ENCODE data around the gene PRR15L. TPM values are rescaled to one million over a fixed set of nuclear protein-coding genes. Genes with fewer than 3 reads are reported as not detected.

Gene PRR15L, protein sequence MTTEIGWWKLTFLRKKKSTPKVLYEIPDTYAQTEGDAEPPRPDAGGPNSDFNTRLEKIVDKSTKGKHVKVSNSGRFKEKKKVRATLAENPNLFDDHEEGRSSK
- not detected in 2 replicates for total RNA-seq

DNA sequence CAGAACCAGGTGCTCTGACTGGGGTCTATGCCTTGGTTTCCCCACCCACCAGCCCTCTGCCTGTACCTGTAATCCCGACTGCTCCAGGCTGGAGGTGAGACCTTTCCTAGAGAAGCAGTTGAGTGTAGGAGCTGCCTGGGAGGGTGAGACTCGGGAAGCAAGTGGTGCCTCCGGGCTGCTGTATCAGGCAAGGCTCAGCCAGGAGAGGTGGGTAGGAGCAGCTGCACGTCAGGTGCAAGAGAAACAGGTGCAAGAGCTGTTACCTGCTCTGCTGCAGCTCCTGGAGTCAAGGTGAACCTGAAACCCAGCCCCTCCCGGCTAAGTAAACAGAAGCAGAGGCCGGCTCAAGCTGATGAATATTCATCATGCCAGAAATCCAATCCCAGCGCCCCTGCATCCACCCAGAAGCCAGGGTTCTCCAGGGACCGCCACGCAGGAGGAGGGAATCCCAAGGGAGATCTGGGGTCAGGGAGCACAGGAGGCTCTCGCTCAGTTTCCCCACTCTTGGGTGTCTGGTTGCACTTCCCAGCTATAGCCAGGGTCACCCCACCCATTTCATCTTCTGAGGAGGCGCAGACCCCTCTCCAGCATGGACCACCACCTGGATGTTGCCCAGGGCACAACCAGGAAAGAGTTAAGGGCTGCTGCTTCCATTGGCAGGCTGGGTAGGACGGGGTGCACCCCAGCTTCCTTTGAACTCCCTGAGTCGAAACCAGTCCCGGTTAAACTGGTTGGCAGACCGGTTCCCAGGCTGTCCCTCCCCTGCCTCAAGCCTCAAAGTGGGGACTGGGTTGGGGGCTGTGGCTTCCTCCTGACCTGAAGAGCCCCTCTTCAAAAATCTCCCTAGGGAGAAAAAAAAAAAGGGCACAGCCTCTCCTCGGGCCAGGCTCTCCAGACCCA is at the start of gene PRR15L:
TSS of gene PRR15L (minus strand) at position 293 of the 900 bp plus-strand sequence. CDS start 4,649 bp downstream, outside the sequence.

DNA sequence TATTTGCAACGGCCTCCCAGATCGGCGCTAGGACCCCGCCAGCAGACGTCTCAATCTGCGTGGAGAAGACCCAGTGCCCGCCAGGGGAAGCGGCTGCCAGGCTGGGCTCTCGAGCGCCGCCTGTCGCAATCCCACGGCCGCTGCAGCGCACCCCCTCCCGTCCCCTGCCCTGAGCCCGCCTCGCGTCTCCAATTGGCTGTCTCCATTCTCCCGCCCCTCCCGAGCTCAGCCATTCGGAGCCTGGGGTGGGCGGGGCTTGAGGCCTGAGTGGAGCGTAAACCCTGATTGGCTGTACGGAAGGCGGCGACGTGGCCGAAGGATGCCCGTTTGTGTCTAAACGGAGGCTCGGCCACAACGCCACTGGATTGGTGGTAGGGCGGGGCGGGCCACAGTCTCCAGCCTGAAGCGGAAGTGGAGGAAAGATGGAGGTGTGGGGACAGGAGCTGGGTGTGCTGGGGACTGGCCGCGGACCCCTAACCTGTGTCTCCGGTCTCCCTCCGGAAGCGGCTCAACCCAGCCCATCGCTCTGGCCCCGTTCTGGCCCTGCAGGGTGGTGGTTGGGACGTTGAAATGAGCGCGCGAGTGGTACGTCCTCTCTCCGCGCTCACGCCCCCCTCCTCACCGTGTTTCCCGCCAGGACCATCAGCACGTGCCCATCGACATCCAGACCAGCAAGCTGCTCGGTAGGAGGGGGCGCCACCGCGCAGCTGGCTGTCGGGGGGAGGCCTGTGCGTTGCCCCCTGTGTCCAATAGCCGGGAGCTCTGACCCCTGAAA is 13.2 kb upstream of the PRR15L start, which contains the start of gene CDK5RAP3:
TSS of gene CDK5RAP3 (plus strand) at position 389 of the 775 bp plus-strand sequence. CDS start at position 423, 34 bp downstream.

DNA sequence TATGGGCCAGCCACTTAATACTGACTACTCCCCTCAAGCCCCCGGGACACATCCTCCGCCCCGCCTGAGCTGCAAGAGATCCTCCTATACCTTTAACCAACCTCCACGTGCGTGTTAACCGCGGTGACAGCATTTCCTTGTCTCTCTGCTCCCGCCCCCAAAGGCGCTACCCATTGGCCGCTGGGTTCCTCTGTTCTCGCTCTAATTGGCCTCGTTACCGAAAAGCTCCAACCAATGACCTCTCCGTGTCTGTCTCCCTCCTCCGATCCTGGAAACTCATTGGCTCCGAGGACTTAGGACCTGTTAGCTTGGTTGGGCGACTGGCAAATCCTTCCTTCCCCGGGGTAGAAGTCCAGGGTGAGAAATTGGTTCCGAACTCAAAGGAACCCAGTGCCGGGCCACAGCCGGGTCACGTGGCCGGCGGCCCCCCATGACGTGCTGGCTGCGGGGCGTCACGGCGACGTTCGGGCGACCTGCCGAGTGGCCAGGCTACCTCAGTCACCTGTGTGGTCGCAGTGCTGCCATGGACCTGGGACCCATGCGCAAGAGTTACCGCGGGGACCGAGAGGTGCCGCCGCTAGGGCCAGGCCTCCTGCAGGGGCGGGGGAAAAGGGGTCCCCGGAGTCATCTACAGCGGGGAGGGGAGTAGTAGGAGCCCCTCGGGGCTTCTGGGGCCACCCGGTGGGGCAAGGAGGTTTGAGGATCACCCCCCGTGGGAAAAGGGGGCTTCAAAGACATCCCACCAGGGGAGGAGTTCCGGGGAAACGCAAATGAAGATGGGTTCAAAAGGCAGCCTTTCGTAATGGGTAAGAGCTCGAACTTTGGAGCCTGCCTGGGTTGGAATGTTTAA is 16.2 kb downstream of the PRR15L start, which contains the start of gene PNPO:
TSS of gene PNPO (plus strand) at position 326 of the 850 bp plus-strand sequence. CDS start at position 431, 105 bp downstream.

Other genes starting within 250 kb of the PRR15L start
- gene TBX21, start 224.6 kb downstream of the PRR15L start, total RNA-seq: not detected in 2 replicates
- 8.8 and 11.9 TPM in 2 replicates for gene OSBPL7, start 136.1 kb downstream of the PRR15L start, total RNA-seq
- 46.8 and 49.3 TPM in 2 replicates for gene MRPL10, start 126.3 kb downstream of the PRR15L start, total RNA-seq
- gene LRRC46, start 126.2 kb downstream of the PRR15L start, total RNA-seq: 0.10 TPM in 1 of 2 replicates, not detected in the other
- 16.9 and 25.1 TPM in 2 replicates for gene SCRN2, start 116.6 kb downstream of the PRR15L start, total RNA-seq
- gene SP6, start 106.7 kb downstream of the PRR15L start, total RNA-seq: 3.1 and 5.1 TPM in 2 replicates
- gene SP2, start 61.6 kb downstream of the PRR15L start, total RNA-seq: 2.9 and 5.1 TPM in 2 replicates
- gene PNPO, start 16.3 kb downstream of the PRR15L start, total RNA-seq: 34.5 and 39.0 TPM in 2 replicates
- 60.9 and 61.5 TPM in 2 replicates for gene CDK5RAP3, start 13.2 kb upstream of the PRR15L start, total RNA-seq
- gene COPZ2, start 79.9 kb upstream of the PRR15L start, total RNA-seq: 15.3 and 15.9 TPM in 2 replicates
- gene NFE2L1, start 90.5 kb upstream of the PRR15L start, total RNA-seq: 100 and 105 TPM in 2 replicates
- 55.2 and 59.2 TPM in 2 replicates for gene CBX1, start 143.6 kb upstream of the PRR15L start, total RNA-seq
- gene SNX11, start 149.9 kb upstream of the PRR15L start, total RNA-seq: 12.6 and 17.4 TPM in 2 replicates

Data from mammary microvascular endothelial cell (primary cell).